Natural killer cell (primary cell): ENCODE data around the gene RPS6KL1. TPM values are rescaled to one million over a fixed set of nuclear protein-coding genes. Genes with fewer than 3 reads are reported as not detected.

Source experiments
- ATAC-seq, 3 donors: fragments of 150-1000 bp in 2 of 3; fragments of 200-7000 bp in 1 of 3; cut with Tn5 transposase; 1 replicate in 1 of 3; 2 replicates in 2 of 3; pipeline ENCODE4 v1.10.0; 2021; ENCODE audit warnings: mild to moderate bottlenecking in 2 of 3, moderate library complexity in 2 of 3
- DNase-seq, 2 donors: peaks; one replicate each; pipeline versions ENCODE4 v3.0.0 to v3.0.0-alpha.2; 2013 to 2021; ENCODE audit warnings: mixed read lengths in 1 of 2
- H3K27ac ChIP-seq: one replicate; pipeline ENCODE4 v1.5.1; 2013; ENCODE audit warnings: mild to moderate bottlenecking, low read length
- H3K27me3 ChIP-seq: one replicate; pipeline ENCODE4 v1.6.1; 2013; ENCODE audit warnings: low read length; ENCODE audit not compliant: control insufficient read depth, insufficient read depth
- H3K36me3 ChIP-seq: one replicate; pipeline ENCODE4 v1.6.1; 2013; ENCODE audit warnings: low read length; ENCODE audit not compliant: control insufficient read depth, insufficient read depth
- H3K4me1 ChIP-seq: one replicate; pipeline ENCODE4 v1.6.1; 2013; ENCODE audit warnings: low read length; ENCODE audit not compliant: control insufficient read depth, insufficient read depth
- H3K4me3 ChIP-seq: one replicate; pipeline ENCODE4 v1.5.1; 2013; ENCODE audit warnings: low read length
- H3K9me3 ChIP-seq: one replicate; pipeline ENCODE4 v1.6.1; 2013; ENCODE audit warnings: low read length; ENCODE audit not compliant: control insufficient read depth, insufficient read depth
- H3K27ac Mint-ChIP-seq, 2 donors: one replicate each; pipeline ENCODE4 v1.8.0; 2022; ENCODE audit warnings: mild to moderate bottlenecking in 2 of 2, mixed read lengths in 2 of 2, moderate library complexity in 1 of 2
- H3K27me3 Mint-ChIP-seq, 2 donors: one replicate each; pipeline ENCODE4 v1.8.0; 2022; ENCODE audit warnings: low read depth in 2 of 2, mixed read lengths in 2 of 2
- H3K36me3 Mint-ChIP-seq: one replicate; pipeline ENCODE4 v1.8.0; 2022; ENCODE audit warnings: mixed read lengths
- H3K4me1 Mint-ChIP-seq, 2 donors: one replicate each; pipeline ENCODE4 v1.8.0; 2022; ENCODE audit warnings: mixed read lengths in 2 of 2
- H3K4me3 Mint-ChIP-seq: one replicate; pipeline ENCODE4 v1.8.0; 2022; ENCODE audit warnings: mild to moderate bottlenecking, moderate library complexity, mixed read lengths
- H3K9me3 Mint-ChIP-seq, 2 donors: one replicate each; pipeline ENCODE4 v1.8.0; 2022; ENCODE audit warnings: mixed read lengths in 2 of 2
- WGBS: methylation state at CpG from one replicate; pipeline ENCODE4 v1.1.7; 2013; ENCODE audit warnings: missing lambda C conversion rate; ENCODE audit not compliant: insufficient coverage; 5-methylcytosine and 5-hydroxymethylcytosine counted together
- intact Hi-C: fragments of 100-400 bp; cut with micrococcal nuclease; formaldehyde crosslinking; loops from one replicate; pipeline ENCODE4 v1.14.2; 2022
- total RNA-seq, 4 donors: library from RNA; stranded (reverse); fragments of 120-200 nt in 1 of 4; gene quantifications; one replicate each; pipeline versions ENCODE4 v1.2.3 to v1.2.4, GENCODE V29; 2013 to 2022
- TF ChIP-seq, protein P1 (sequence below): fragments of 200-600 bp; IDR thresholded peaks from one replicate; pipeline ENCODE4 v1.8.0; 2022; ENCODE audit warnings: antibody characterized with exemption

The RPS6KL1 gene
- total RNA-seq, 3 donors from 2014 or later (not counting 1 experiment from before 2014, with no cell fraction given) = 1.9 to 7.9 (median 2.9) TPM

DNA sequence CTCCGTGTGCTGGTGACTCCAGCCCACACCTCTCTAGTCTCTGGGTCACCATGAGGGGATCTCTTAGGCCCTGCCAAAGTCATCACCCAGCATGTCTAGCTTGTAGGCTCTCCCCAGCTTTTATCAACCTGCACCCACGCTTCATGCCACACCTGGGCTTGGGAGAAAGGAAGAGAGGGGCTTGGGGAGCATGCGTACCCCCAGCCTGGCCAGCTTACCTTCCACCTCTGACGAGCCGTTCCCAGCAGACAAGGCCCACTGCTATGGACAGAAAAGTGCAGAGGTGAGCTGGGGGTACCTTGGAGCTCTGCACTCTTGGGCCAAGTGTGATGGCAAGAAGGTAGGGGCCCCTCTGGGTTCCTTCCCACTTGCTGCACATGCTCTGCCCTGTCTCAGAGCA is 30.6 kb upstream of the RPS6KL1 start:
- Mint-ChIP-seq H3K4me3 (no peak overlapping the region), H3K36me3 (no peaks in the 10 kb centered on the region)
- peaks cover 8% of the 10 kb centered on the region for H3K27me3 ChIP-seq

DNA sequence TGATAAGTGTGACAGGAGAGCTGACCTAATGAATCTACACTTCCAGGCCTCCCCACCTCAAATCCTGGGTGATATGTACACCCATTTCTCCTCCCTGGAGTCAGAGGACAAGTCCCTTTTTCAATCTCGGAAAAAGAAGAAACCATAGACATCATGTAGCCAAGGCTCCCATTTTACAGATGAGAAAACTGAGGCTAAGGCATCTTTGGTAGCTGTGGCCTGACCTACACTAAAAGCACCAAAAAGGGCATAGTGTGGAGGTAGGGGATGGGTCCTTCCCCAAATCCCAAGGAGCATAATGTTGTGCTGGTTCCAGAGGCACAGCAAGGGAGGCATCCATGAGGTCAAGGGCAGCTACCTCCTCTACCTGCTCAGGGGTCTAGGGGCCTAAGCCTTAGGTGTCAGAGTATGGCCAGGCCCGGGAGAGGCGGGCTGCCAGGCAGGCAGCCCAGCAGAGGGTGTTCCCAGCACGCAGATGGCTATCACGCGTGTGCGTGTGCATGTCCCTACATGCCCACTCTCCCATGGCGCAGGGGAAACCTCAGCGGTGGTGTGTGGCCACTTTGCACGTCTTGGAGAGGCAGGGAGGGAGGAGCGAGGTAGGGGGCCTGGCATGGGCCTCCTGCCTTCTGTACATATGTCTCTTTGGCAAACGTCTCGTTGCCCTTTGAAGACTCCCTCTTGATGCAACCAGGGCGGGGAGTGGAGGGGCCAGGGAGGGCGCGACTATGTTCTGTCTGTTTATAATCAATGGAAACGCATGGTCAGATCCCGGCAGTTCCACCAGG is 29.8 kb upstream of the RPS6KL1 start:
- no peak overlapping the region for H3K27ac Mint-ChIP-seq
- no peaks in the 10 kb centered on the region for H3K36me3 Mint-ChIP-seq
- intact Hi-C loops = no loop called here
- TF ChIP-seq, protein P1, sequence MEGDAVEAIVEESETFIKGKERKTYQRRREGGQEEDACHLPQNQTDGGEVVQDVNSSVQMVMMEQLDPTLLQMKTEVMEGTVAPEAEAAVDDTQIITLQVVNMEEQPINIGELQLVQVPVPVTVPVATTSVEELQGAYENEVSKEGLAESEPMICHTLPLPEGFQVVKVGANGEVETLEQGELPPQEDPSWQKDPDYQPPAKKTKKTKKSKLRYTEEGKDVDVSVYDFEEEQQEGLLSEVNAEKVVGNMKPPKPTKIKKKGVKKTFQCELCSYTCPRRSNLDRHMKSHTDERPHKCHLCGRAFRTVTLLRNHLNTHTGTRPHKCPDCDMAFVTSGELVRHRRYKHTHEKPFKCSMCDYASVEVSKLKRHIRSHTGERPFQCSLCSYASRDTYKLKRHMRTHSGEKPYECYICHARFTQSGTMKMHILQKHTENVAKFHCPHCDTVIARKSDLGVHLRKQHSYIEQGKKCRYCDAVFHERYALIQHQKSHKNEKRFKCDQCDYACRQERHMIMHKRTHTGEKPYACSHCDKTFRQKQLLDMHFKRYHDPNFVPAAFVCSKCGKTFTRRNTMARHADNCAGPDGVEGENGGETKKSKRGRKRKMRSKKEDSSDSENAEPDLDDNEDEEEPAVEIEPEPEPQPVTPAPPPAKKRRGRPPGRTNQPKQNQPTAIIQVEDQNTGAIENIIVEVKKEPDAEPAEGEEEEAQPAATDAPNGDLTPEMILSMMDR = no peak
- H3K4me1 Mint-ChIP-seq = no peaks in the 10 kb centered on the region
- H3K27me3 ChIP-seq = peaks cover 8% of the 10 kb centered on the region
- no peak overlapping the region for H3K27ac ChIP-seq
- no peaks in the 10 kb centered on the region for H3K9me3 Mint-ChIP-seq
- H3K4me1 ChIP-seq = peaks cover 10% of the 10 kb centered on the region
- no peak overlapping the region for H3K4me3 ChIP-seq
- ATAC-seq (no peak), DNase-seq (no peak)
- 92% methylated on average over 18 of the region's 18 CpGs for WGBS
- H3K9me3 ChIP-seq = no peaks in the 10 kb centered on the region
- H3K36me3 ChIP-seq = no peaks in the 10 kb centered on the region
- peaks cover 0 to 5% of the 10 kb centered on the region in 2 donors for H3K27me3 Mint-ChIP-seq
- H3K4me3 Mint-ChIP-seq = no peak overlapping the region

More for the DNA sequence above, 30.6 kb upstream of the RPS6KL1 start:
- TF ChIP-seq, protein P1 = no peak
- Mint-ChIP-seq H3K9me3 (no peaks in the 10 kb centered on the region), H3K4me1 (no peaks in the 10 kb centered on the region), H3K27me3 (peaks cover 0 to 5% of the 10 kb centered on the region in 2 donors), H3K27ac (no peak overlapping the region)
- ATAC-seq = no peak
- Histone ChIP-seq H3K36me3 (no peaks in the 10 kb centered on the region), H3K9me3 (no peaks in the 10 kb centered on the region), H3K27ac (no peak overlapping the region), H3K4me3 (no peak overlapping the region), H3K4me1 (peaks cover 10% of the 10 kb centered on the region)
- intact Hi-C loops = no loop called here
- 96% methylated on average over 5 of the region's 5 CpGs for WGBS
- DNase-seq = no peak

DNA sequence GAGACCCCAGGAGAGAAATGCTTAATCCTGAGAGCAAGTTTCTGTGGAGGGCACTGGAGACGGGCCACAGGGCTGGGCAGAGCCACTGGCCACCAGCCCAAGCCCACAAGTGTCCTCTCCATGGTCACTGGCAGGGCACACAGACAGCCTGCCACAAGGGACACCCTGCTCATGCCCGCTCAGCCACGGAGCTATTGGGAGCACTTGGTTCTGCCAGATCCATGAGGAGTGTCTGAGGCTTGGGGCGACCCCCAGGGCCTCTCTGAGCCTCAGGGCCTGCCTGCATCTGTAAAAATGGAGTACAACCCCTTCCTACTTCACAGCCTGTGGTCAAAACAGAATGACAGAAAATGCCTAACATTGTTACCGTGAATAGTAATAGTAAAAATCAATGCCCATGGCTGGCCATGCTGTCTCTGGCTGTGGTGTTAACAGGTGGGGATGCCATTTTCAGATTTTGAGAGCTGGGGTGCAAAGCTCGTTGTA is 29.2 kb upstream of the RPS6KL1 start:
- 88% methylated on average over 6 of the region's 6 CpGs for WGBS

More for the DNA sequence above, 29.2 kb upstream of the RPS6KL1 start:
- peaks cover 10% of the 10 kb centered on the region for H3K4me1 ChIP-seq
- no peak overlapping the region for H3K27ac ChIP-seq
- H3K27me3 ChIP-seq = peaks cover 8% of the 10 kb centered on the region
- no peak overlapping the region for H3K4me3 ChIP-seq
- no peaks in the 10 kb centered on the region for H3K9me3 ChIP-seq
- intact Hi-C loops = no loop called here
- Mint-ChIP-seq H3K4me3 (no peak overlapping the region), H3K9me3 (no peaks in the 10 kb centered on the region), H3K27me3 (peaks cover 0 to 5% of the 10 kb centered on the region in 2 donors), H3K36me3 (no peaks in the 10 kb centered on the region), H3K4me1 (no peaks in the 10 kb centered on the region), H3K27ac (no peak overlapping the region)
- TF ChIP-seq, protein P1 = no peak
- no peak for DNase-seq
- H3K36me3 ChIP-seq = no peaks in the 10 kb centered on the region
- ATAC-seq = no peak
